ENCODE results near the gene ECD. TPM values are rescaled to one million over a fixed set of nuclear protein-coding genes. Genes with fewer than 3 reads are reported as not detected.

The ECD gene
- polyA plus RNA-seq, 3 donors: 14.1 to 20.2 (median 16.7) TPM

- H3K27me3 Mint-ChIP-seq (ENCODE audit: low read depth in 3 of 3): peaks cover 0 to 4% (median 1%) of the 10 kb centered on the region in 3 donors
- H3K4me1 ChIP-seq (ENCODE audit: control insufficient read depth in 1 of 2, insufficient read depth in 2 of 2, low read length in 2 of 2): no peaks in the 10 kb centered on the region
- peaks cover 14 to 62% of the 10 kb centered on the region in 2 donors for H3K36me3 ChIP-seq (replicated peaks in 1 of 2; ENCODE audit: control insufficient read depth in 1 of 2, insufficient read depth in 2 of 2, low read length in 2 of 2)
- no peaks in the 10 kb centered on the region for H3K9me3 Mint-ChIP-seq
- no peaks in the 10 kb centered on the region for H4K20me1 ChIP-seq (ENCODE audit: insufficient read depth, low read length)
- no CpG with 5 or more reads among the region's 1 CpG for WGBS (ENCODE audit: insufficient coverage)
- DNase-seq: no peak
- no peak overlapping the region for H3K27ac ChIP-seq (ENCODE audit: low read depth in 1 of 2, low read length in 2 of 2)
- intact Hi-C loops (cut with micrococcal nuclease): loop anchor here in 1 of 2 donors (10.0 kb wide), 1 partner anchor 45 kb away; the partner anchor contains the start of genes ECD and FAM149B1
- H2AFZ ChIP-seq (ENCODE audit: insufficient read depth, low read depth, low read length, poor library complexity, severe bottlenecking): no peak overlapping the region
- no peak for TF ChIP-seq CTCF (IDR thresholded peaks at IDR 0.05)
- no peak overlapping the region for H3K4me3 ChIP-seq (replicated peaks in 1 of 3; ENCODE audit: low read depth in 2 of 3, low read length in 3 of 3)
- no peaks in the 10 kb centered on the region for H3K79me2 ChIP-seq (ENCODE audit: insufficient read depth, low read length)
- H3K4me2 ChIP-seq (replicated peaks; ENCODE audit: extremely low read depth, low read length, poor library complexity, severe bottlenecking): no peak overlapping the region
- H3K36me3 Mint-ChIP-seq: peaks cover 27 to 41% of the 10 kb centered on the region in 2 donors
- no peak overlapping the region for H3K27ac Mint-ChIP-seq
- H3K4me3 Mint-ChIP-seq: no peak overlapping the region
- H3K9ac ChIP-seq (ENCODE audit: insufficient read depth, low read length, poor library complexity, severe bottlenecking): no peak overlapping the region
- no peaks in the 10 kb centered on the region for H3K9me3 ChIP-seq (replicated peaks in 1 of 2; ENCODE audit: control insufficient read depth in 1 of 2, insufficient read depth in 1 of 2, low read length in 2 of 2)
- H3K27me3 ChIP-seq (ENCODE audit: control insufficient read depth in 2 of 2, insufficient read depth in 2 of 2, low read length in 2 of 2): no peaks in the 10 kb centered on the region
- no peaks in the 10 kb centered on the region for H3K4me1 Mint-ChIP-seq
These were observed 48.4 kb downstream of the ECD start for GRCh38 chr10:73119457-73119856.

GRCh38 chr10:73117976-73118743 lies 49.6 kb downstream of the ECD start:
- Histone ChIP-seq H3K9ac (ENCODE audit: insufficient read depth, low read length, poor library complexity, severe bottlenecking) (no peak overlapping the region), H4K20me1 (ENCODE audit: insufficient read depth, low read length) (no peaks in the 10 kb centered on the region), H2AFZ (ENCODE audit: insufficient read depth, low read depth, low read length, poor library complexity, severe bottlenecking) (no peak overlapping the region), H3K27me3 (ENCODE audit: control insufficient read depth in 2 of 2, insufficient read depth in 2 of 2, low read length in 2 of 2) (no peaks in the 10 kb centered on the region), H3K79me2 (ENCODE audit: insufficient read depth, low read length) (no peaks in the 10 kb centered on the region), H3K4me2 (replicated peaks; ENCODE audit: extremely low read depth, low read length, poor library complexity, severe bottlenecking) (no peak overlapping the region), H3K9me3 (replicated peaks in 1 of 2; ENCODE audit: control insufficient read depth in 1 of 2, insufficient read depth in 1 of 2, low read length in 2 of 2) (no peaks in the 10 kb centered on the region), H3K4me1 (ENCODE audit: control insufficient read depth in 1 of 2, insufficient read depth in 2 of 2, low read length in 2 of 2) (no peaks in the 10 kb centered on the region), H3K4me3 (replicated peaks in 1 of 3; ENCODE audit: low read depth in 2 of 3, low read length in 3 of 3) (no peak overlapping the region), H3K27ac (ENCODE audit: low read depth in 1 of 2, low read length in 2 of 2) (no peak overlapping the region), H3K36me3 (replicated peaks in 1 of 2; ENCODE audit: control insufficient read depth in 1 of 2, insufficient read depth in 2 of 2, low read length in 2 of 2) (peaks cover 10 to 50% of the 10 kb centered on the region in 2 donors)
- Mint-ChIP-seq H3K4me3 (no peak overlapping the region), H3K9me3 (no peaks in the 10 kb centered on the region), H3K36me3 (peaks cover 20 to 30% of the 10 kb centered on the region in 2 donors), H3K27me3 (ENCODE audit: low read depth in 3 of 3) (peaks cover 0 to 2% (median 1%) of the 10 kb centered on the region in 3 donors), H3K27ac (peak overlapping the region in 2 of 7 donors; percentile 10 to 14), H3K4me1 (no peaks in the 10 kb centered on the region)
- intact Hi-C loops (cut with micrococcal nuclease): loop anchor here in 1 of 2 donors (10.0 kb wide), 1 partner anchor 47 kb away; the partner anchor contains the start of genes ECD and FAM149B1
- no peak for TF ChIP-seq CTCF (IDR thresholded peaks at IDR 0.05)
- DNase-seq: no peak
- WGBS (ENCODE audit: insufficient coverage): 100% methylated on average over 2 of the region's 5 CpGs
